ENCODE data around the gene SLC7A1. TPM values are rescaled to one million over a fixed set of nuclear protein-coding genes. Genes with fewer than 3 reads are reported as not detected.

Gene SLC7A1
- total and polyA plus RNA-seq, 2 of the 13 experiments (the other 11 are each of a cell fraction or from before 2014, with no cell fraction given): 14.5 to 15.3 TPM

- H3K4me1 ChIP-seq (ENCODE audit: insufficient read depth, low read length): no peaks in the 10 kb centered on the region
- no TSS peak for BruUV-seq (replicated peaks)
- CTCF ChIA-PET (ENCODE audit: low intra/inter-chr PET ratio, low total read pairs): no interaction called here
- POLR2A ChIA-PET: no interaction called here
- intact Hi-C loops (cut with micrococcal nuclease; ENCODE audit: unreplicated experiment): no loop called here
- H3K4me2 ChIP-seq (ENCODE audit: low read depth, low read length): no peak overlapping the region
- no peaks in the 10 kb centered on the region for H3K9me3 ChIP-seq (ENCODE audit: low read length)
- H4K20me1 ChIP-seq (ENCODE audit: insufficient read depth, low read length): no peaks in the 10 kb centered on the region; the same call in 1 of the 2 replicates
- no peak for ATAC-seq
- H3K79me2 ChIP-seq (ENCODE audit: insufficient read depth, low read length): no peaks in the 10 kb centered on the region
- H3K27me3 ChIP-seq (ENCODE audit: control insufficient read depth in 1 of 2, insufficient read depth in 2 of 2, low read length in 2 of 2): no peaks in the 10 kb centered on the region
- FAIRE-seq: no peak
- no peak overlapping the region for H3K4me3 ChIP-seq (replicated peaks in 1 of 3; ENCODE audit: insufficient read depth in 1 of 3, low read depth in 2 of 3, low read length in 3 of 3)
- peaks cover 44 to 80% of the 10 kb centered on the region in 2 experiments for H3K36me3 ChIP-seq (replicated peaks in 1 of 2; ENCODE audit: control insufficient read depth in 1 of 2, insufficient read depth in 2 of 2, low read length in 2 of 2)
- no peak overlapping the region for H3K27ac ChIP-seq (ENCODE audit: extremely low read length, insufficient read depth, low read length)
- no peak overlapping the region for H3K9ac ChIP-seq (ENCODE audit: insufficient read depth, low read depth, low read length)
- H2AFZ ChIP-seq (ENCODE audit: low read length): no peak overlapping the region
- 96% methylated on average over 4 of the region's 5 CpGs for WGBS (ENCODE audit: low lambda C conversion rate)
- in situ Hi-C loops (cut with HindIII; ENCODE audit: extremely low pct_ligation_motif_present, low pct_unique_long_range_greater_than_20kb): no loop called here
- no peak for DNase-seq (ENCODE audit: low spot score)
- TF ChIP-seq KLF16 (CRISPR knock-in tag; IDR thresholded peaks at IDR 0.05): no peak
- no peak for TF ChIP-seq THAP9 (CRISPR knock-in tag; IDR thresholded peaks at IDR 0.05; ENCODE audit: borderline replicate concordance)
- no peak for TF ChIP-seq PHF20 (CRISPR knock-in tag; IDR thresholded peaks at IDR 0.05)
- TF ChIP-seq, protein P1, sequence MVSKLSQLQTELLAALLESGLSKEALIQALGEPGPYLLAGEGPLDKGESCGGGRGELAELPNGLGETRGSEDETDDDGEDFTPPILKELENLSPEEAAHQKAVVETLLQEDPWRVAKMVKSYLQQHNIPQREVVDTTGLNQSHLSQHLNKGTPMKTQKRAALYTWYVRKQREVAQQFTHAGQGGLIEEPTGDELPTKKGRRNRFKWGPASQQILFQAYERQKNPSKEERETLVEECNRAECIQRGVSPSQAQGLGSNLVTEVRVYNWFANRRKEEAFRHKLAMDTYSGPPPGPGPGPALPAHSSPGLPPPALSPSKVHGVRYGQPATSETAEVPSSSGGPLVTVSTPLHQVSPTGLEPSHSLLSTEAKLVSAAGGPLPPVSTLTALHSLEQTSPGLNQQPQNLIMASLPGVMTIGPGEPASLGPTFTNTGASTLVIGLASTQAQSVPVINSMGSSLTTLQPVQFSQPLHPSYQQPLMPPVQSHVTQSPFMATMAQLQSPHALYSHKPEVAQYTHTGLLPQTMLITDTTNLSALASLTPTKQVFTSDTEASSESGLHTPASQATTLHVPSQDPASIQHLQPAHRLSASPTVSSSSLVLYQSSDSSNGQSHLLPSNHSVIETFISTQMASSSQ (IDR thresholded peaks at IDR 0.05; ENCODE audit: low read depth): no peak
- TF ChIP-seq, protein P1 (CRISPR knock-in tag; IDR thresholded peaks at IDR 0.05; ENCODE audit: borderline replicate concordance): no peak
- TF ChIP-seq ARHGAP35 (CRISPR knock-in tag; IDR thresholded peaks at IDR 0.05; ENCODE audit: borderline replicate concordance): no peak
- no peak for TF ChIP-seq MYC (CRISPR knock-in tag; IDR thresholded peaks at IDR 0.05; ENCODE audit: borderline replicate concordance)
- no peak for TF ChIP-seq RFX5 (IDR thresholded peaks at IDR 0.05; ENCODE audit: low read depth, low read length)
- TF ChIP-seq SIX1 (CRISPR knock-in tag; IDR thresholded peaks at IDR 0.05; ENCODE audit: borderline replicate concordance): no peak
- no peak for TF ChIP-seq BORCS8-MEF2B (CRISPR knock-in tag; IDR thresholded peaks at IDR 0.05)
- TF ChIP-seq ZNF598 (CRISPR knock-in tag; IDR thresholded peaks at IDR 0.05; ENCODE audit: borderline replicate concordance): no peak
- TF ChIP-seq HOXA3 (CRISPR knock-in tag; IDR thresholded peaks at IDR 0.05): no peak
- no peak for TF ChIP-seq MLXIP (CRISPR knock-in tag; IDR thresholded peaks at IDR 0.05; ENCODE audit: borderline replicate concordance)
- no peak for TF ChIP-seq CENPT (CRISPR knock-in tag; IDR thresholded peaks at IDR 0.05; ENCODE audit: low read depth)
- TF ChIP-seq MED8 (CRISPR knock-in tag; IDR thresholded peaks at IDR 0.05; ENCODE audit: insufficient replicate concordance): no peak
- TF ChIP-seq TEAD2 (CRISPR knock-in tag; IDR thresholded peaks at IDR 0.05): no peak
These were observed 67.6 kb downstream of the SLC7A1 start for GRCh38 chr13:29527916-29528315.
